GM21360 (cell line): ENCODE results near the gene DOCK3.

Experiments
- ATAC-seq: cut with Tn5 transposase; IDR thresholded peaks from one replicate; pipeline ENCODE4 v1.9.1; 2021; ENCODE audit warnings: mild to moderate bottlenecking, moderate library complexity; ENCODE audit not compliant: unreplicated experiment

Gene DOCK3, protein sequence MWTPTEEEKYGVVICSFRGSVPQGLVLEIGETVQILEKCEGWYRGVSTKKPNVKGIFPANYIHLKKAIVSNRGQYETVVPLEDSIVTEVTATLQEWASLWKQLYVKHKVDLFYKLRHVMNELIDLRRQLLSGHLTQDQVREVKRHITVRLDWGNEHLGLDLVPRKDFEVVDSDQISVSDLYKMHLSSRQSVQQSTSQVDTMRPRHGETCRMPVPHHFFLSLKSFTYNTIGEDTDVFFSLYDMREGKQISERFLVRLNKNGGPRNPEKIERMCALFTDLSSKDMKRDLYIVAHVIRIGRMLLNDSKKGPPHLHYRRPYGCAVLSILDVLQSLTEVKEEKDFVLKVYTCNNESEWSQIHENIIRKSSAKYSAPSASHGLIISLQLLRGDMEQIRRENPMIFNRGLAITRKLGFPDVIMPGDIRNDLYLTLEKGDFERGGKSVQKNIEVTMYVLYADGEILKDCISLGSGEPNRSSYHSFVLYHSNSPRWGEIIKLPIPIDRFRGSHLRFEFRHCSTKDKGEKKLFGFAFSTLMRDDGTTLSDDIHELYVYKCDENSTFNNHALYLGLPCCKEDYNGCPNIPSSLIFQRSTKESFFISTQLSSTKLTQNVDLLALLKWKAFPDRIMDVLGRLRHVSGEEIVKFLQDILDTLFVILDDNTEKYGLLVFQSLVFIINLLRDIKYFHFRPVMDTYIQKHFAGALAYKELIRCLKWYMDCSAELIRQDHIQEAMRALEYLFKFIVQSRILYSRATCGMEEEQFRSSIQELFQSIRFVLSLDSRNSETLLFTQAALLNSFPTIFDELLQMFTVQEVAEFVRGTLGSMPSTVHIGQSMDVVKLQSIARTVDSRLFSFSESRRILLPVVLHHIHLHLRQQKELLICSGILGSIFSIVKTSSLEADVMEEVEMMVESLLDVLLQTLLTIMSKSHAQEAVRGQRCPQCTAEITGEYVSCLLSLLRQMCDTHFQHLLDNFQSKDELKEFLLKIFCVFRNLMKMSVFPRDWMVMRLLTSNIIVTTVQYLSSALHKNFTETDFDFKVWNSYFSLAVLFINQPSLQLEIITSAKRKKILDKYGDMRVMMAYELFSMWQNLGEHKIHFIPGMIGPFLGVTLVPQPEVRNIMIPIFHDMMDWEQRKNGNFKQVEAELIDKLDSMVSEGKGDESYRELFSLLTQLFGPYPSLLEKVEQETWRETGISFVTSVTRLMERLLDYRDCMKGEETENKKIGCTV (N-terminal part only)

DNA sequence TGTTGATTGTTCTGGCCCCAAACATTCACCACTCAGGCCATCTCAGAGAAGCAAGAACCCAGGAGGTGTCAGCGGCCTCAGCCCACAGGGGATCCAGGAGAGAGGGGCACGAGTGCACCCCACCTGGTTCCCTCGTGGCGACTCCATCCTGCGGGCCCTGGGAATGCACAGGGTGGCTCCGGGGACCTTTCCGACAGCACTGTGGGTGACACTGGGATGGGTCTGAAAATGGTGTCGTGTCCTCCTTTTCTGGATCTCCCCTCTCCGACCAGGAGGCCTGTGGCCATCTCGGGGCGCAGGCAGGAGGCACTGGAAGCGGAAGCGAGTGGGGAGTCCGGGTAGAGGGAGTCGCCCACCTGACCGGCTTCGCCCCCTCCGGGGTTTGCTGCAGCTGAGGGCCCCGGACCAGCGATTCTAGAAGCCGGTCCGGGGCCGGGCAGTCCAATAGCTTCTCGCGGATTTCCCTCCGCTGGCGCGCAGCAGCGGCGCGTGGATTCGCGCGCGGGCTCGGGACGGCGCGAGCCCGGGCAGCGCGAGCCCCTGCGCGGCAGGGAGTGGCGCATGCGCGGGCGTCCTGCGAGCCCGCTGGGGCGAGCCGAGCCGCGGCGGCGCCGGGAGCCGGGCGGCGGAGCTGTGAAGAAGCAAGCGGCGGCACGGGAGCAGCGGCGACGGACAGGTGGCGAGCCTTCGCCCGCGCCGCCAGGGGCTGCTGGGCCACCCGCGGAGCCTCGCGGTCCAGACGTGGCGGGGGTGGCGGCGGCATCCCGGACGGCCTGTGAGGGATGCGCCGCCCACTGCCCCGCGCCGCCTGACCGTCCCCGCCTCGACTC lies at the start of gene DOCK3:
Gene DOCK3 (plus strand): TSS at position 579 of the 830 bp plus-strand sequence. CDS start 337 bp downstream, outside the sequence.
- ATAC-seq: no peak

GRCh38 chr3:50625231-50626182 lies 49.2 kb upstream of the DOCK3 start:
- ATAC-seq: no peak

DNA sequence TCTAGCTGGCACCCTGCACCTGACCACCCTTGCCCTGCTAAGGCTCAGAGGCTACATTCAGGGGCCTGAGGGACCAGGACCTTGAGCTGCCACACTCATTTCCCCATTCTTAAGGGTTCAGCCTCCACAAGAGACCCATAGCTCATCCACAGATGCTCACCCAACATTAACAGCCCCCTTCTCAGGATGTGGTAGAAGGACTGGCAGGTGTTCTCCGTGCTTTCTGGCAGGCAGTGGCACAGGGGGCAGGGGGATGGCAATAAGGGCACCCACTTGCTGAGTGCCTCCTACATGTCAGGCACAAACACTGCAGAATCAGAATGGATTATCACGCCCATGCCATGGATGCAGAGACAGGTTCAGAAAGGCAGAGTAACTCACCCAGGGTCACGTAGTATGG lies 48.3 kb upstream of the DOCK3 start:
- no peak for ATAC-seq

- no peak for ATAC-seq
These were observed 47.2 kb upstream of the DOCK3 start for GRCh38 chr3:50627407-50628051.

GRCh38 chr3:50628601-50629000 lies 46.1 kb upstream of the DOCK3 start:
- no peak for ATAC-seq

GRCh38 chr3:50630394-50630793 lies 44.3 kb upstream of the DOCK3 start:
- ATAC-seq: no peak

DNA sequence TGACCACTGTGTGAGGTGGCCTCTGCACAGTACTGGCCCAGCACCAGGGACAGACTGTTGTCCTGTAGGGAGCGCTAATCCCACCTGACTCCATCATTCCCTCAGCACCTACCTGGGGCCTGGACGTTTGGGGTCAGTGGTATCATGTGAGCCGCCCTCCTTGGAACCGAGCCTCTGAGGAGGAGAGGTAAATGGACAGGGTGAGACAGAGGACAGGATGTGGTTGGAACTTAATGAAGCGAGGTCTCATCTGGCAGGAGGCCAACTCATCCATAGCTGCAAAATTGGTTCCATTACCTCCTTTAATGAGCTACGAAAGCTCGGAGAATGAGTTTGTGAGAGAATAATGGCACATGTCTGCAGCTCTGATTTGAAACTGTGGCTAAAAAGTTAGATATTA lies 43.9 kb upstream of the DOCK3 start:
- no peak for ATAC-seq

GRCh38 chr3:50632450-50632849 lies 42.3 kb upstream of the DOCK3 start:
- no peak for ATAC-seq

GRCh38 chr3:50633230-50633790 lies 41.4 kb upstream of the DOCK3 start:
- ATAC-seq: no peak

- ATAC-seq: no peak
These were observed 39.7 kb upstream of the DOCK3 start for GRCh38 chr3:50635066-50635465.

DNA sequence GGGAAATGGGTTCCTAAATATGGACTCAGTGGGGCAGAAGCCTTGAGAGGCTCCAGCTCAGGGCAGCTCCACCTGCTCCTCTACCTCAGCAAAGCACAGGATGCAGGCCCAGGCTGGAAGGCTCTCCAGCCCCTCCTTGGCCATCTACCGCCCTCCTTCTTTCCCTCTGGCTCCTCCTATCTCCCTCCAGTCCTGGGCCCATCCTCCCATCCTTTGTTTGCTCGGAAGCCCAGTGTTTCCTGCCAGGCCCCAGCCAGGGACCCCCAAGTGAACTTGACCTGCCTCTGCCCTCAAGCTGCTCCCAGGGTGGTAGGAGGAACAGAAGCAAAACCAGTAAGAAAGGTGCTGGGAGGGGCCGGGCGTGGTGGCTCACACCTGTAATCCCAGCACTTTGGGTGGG lies 37.7 kb upstream of the DOCK3 start:
- ATAC-seq: no peak

GRCh38 chr3:50637945-50638344 lies 36.8 kb upstream of the DOCK3 start:
- ATAC-seq: no peak

GRCh38 chr3:50639055-50639494 lies 35.7 kb upstream of the DOCK3 start:
- ATAC-seq: no peak

GRCh38 chr3:50642382-50642781 lies 32.3 kb upstream of the DOCK3 start:
- ATAC-seq: no peak

DNA sequence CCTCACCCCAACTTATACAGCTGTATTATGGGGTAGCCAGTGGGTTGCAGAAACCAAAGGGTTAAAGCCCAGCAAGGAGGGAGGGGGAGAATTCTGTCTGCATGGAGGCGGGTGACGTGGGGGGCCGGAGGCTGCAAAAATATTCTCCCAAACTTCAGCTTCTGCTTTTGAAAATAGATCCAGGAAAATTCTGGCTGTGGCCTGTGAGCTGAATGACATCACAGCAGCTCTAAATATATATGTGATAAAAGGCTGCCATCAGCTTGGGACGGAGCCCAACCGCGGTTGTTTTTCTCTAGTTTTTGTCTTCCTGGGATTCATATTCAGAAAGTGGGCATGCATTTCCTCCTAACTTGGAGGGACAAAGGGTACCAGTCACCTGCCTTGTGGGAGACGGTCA lies 30.2 kb upstream of the DOCK3 start:
- no peak for ATAC-seq

DNA sequence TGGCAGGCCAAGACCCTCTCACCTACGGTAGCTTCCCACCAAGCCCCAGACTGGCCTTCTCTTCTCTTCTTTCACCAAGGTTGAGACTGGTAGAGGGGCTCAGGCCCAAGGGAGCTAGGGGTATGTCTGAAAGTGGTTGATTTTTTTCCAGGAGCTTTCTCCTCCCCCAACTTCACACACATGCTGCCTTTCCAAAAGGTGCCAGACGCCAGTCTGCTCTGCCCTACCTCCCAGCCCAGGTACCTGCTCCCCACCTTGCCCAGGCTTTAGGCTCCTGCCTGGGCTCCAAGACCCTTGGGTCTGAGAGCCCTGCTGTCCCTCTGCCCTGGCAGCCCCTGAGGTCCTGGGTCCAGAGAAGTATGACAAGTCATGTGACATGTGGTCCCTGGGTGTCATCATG lies 29.3 kb upstream of the DOCK3 start:
- ATAC-seq: no peak

DNA sequence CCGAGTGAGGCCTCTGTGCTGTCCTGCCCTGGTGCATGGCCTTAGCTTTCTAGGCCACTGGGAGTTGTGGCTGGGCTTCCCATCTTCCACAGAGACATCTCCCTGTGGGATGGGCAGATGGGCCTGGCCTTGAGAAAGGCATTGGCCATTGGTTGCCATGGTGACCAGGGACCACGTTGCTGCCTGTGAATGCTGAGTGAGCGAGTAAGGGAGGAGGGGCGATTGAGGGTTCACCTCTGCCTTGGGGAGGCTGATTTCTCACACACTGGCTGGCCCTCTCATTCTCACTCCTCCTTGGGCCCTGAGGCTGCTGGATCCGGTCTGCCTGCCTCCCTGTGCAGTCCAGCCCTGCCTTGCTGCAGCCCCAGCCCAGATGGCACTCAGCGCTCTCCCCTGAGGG lies 26.4 kb upstream of the DOCK3 start:
- no peak for ATAC-seq

DNA sequence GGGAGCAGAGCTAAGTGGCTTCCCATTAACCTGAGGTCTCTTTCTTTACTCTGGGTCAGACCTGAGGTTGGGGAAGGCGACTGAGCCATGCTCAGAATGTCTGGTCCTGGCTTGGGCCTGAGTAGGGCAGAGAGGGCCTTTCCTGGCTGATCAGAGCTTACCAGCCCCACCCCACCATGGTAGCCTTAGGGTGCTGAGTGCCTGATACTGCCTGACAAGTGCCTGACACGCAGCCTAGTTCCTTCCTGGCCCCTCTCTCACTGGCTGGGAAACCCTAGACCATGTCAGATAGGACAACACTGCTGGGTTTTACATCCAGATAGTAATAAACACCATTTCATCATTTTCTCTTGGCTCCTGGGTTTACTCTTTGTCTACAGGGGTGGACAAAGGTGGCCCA lies 25.8 kb upstream of the DOCK3 start:
- no peak for ATAC-seq
